DOHH2 (cell line): ENCODE results near the gene CCN2.

Experiments
- CTCF ChIP-seq: fragments of 200-600 bp; sonication (generic); IDR thresholded peaks from one replicate; pipeline ENCODE4 v1.5.1; 2014; ENCODE audit warnings: antibody characterized with exemption, mild to moderate bottlenecking, low read depth, low read length; ENCODE audit not compliant: poor library complexity, severe bottlenecking
- EZH2phosphoT487 ChIP-seq: fragments of 200-600 bp; sonication (generic); IDR thresholded peaks from 2 replicates; pipeline ENCODE4 v1.6.1; 2017; ENCODE audit warnings: borderline replicate concordance, mild to moderate bottlenecking, antibody characterized with exemption, low read length, moderate library complexity, mixed read lengths

- no peak for TF ChIP-seq CTCF
- TF ChIP-seq EZH2phosphoT487, result no peak
Observed at GRCh38 chr6:131967948-131968347, 16.8 kb upstream of the CCN2 start.
